GM21825 (cell line): ENCODE results near the gene RAB11FIP4.
"Not testable (repeated sequence)": the region's sequence is repeated elsewhere in the genome, so short reads cannot be mapped to it uniquely, and the experiment has no call there.

Source experiments
- ATAC-seq: cut with Tn5 transposase; IDR thresholded peaks from one replicate; pipeline ENCODE4 v1.9.1; 2021; ENCODE audit warnings: mild to moderate bottlenecking, moderate library complexity; ENCODE audit not compliant: unreplicated experiment

Gene RAB11FIP4, protein sequence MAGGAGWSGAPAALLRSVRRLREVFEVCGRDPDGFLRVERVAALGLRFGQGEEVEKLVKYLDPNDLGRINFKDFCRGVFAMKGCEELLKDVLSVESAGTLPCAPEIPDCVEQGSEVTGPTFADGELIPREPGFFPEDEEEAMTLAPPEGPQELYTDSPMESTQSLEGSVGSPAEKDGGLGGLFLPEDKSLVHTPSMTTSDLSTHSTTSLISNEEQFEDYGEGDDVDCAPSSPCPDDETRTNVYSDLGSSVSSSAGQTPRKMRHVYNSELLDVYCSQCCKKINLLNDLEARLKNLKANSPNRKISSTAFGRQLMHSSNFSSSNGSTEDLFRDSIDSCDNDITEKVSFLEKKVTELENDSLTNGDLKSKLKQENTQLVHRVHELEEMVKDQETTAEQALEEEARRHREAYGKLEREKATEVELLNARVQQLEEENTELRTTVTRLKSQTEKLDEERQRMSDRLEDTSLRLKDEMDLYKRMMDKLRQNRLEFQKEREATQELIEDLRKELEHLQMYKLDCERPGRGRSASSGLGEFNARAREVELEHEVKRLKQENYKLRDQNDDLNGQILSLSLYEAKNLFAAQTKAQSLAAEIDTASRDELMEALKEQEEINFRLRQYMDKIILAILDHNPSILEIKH

DNA sequence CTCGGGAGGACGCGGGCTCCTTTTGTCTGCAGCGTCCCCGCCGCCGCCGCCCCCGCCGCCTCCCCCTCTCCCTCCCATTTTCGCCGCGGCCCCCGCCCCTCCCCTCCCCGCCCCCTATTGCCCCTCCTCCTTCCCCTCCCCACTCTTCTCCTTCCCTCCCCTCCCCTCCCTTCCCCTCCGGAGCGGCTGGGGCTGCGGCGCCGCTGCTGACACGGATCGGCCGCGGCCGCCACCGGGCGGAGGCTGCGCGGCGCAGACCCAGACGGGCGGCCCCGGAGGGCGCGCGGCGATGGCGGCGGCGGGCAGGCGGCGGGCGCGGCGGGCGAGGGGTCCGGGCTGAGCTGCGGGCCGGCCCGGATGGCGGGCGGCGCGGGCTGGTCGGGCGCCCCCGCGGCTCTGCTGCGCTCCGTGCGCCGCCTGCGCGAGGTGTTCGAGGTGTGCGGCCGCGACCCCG lies at the start of gene RAB11FIP4:
TSS of gene RAB11FIP4 (plus strand) at position 180 of the 454 bp plus-strand sequence. CDS start at position 358, 178 bp downstream.
- ATAC-seq, result no peak

DNA sequence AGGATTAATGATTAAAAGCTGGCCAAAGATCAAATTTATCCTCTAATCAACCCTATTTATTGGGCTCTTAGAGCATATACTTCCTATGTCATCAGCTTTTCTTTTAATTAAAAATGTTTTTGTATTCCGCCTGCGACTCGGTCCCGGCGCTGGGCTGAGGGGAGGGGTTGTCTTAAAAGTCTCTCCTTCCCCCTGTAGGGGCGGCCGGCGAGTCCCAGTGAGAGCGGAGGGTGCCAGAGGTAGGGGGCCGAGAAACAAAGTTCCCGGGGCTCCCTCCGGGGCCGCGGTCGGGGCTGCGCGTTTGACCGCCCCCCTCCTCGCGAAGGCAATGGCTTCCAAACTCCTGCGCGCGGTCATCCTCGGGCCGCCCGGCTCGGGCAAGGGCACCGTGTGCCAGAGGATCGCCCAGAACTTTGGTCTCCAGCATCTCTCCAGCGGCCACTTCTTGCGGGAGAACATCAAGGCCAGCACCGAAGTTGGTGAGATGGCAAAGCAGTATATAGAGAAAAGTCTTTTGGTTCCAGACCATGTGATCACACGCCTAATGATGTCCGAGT lies 46.2 kb upstream of the RAB11FIP4 start:
- ATAC-seq, result not testable (repeated sequence)

DNA sequence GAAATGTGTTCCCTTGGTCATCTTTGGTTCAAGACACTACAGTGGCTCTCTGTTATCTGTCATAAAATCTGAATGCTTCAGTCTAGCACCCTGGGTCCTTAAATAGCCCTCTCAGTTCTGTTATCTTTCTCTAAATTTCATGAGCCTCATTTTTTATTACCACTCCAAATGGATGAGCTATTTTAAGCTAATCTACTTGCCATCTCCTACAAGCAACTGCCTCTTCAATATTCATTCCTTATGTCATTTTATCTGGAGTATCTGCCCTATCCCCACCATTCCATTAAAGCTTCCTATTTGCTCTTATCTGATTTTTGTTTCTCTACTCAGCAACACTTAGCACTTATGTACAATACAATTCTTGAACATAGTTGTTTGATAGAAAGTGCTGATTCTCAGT lies 42.0 kb upstream of the RAB11FIP4 start:
- no peak for ATAC-seq

DNA sequence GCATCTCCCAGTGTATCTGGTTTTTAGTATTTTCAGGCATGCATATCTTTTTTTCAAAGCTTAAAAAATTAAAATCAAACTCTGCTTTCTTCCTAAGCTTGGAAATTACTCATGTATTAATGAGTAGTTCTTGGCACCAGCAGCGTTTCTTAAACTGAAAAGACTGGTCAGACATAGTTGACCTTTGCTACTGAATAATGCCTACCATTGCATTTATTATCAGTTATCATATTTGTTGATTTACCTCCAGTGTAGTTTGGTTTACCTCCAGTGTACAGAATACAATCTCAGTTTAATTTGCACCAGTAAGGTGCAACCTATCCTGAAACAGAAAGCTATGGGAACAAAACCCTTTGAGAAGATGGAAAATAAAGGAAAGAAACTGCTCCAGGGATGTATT lies 35.5 kb upstream of the RAB11FIP4 start:
- ATAC-seq, result no peak

DNA sequence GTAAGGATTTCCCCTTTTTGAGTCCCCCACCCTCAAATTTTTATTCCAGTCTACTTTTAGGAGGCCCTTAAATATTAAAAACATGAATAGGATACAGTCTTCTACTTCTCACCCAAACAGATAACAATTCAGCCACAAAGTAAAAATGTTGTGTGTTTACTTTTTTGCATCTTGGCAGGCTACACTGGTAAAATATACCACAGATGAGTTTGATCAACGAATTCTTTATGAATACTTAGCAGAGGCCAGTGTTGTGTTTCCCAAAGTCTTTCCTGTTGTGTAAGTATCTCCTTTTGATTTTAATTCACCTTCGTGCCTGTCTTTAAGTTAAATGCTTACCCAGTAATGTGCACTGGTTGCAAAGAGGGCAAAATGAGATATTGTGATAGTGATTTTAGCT lies 34.4 kb upstream of the RAB11FIP4 start:
- ATAC-seq, result no peak

DNA sequence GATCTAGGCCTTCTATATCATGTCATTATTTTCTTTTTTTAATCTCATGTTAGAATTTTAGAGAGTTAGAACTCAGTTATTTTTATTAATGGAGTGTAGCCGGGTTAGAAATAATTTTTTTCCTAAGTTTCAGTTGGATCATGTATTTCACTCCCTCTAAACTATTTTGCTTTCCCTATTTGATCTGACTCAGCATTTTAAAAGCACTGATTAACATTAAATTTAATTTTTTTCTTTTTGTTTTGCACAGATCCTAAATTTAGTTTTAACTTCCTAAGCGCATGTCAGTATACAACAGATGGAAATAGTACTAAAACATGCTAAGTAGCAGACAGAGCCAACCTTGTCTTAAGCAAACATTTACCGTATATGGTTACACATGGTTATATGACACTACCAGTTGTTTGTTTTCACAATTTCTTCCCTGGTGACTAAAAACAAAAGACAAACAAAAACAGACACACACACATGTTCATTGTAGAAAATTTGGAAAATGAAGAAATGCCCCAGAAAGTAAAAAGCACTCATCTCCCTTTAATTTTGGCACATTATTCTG lies 33.6 kb upstream of the RAB11FIP4 start:
- ATAC-seq, result no peak

DNA sequence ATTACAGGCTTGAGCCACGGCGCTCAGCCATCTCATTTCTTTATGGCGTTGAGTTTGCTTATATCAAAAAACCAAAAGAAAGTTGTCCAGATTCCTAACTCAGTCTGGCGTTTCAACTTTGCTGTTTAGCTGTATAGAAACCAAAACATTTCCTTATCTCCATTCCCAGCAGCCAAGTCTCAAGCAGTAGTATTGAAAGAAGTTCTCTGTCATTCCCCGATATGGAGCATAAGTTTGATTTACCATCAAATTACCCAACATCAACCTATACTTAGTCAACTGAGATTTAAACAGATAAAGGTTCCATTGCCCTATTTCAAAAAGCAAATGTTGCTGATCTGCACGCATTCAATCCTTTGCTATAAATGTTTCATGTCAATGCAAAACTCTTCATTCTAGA lies 27.5 kb upstream of the RAB11FIP4 start:
- ATAC-seq, result no peak

DNA sequence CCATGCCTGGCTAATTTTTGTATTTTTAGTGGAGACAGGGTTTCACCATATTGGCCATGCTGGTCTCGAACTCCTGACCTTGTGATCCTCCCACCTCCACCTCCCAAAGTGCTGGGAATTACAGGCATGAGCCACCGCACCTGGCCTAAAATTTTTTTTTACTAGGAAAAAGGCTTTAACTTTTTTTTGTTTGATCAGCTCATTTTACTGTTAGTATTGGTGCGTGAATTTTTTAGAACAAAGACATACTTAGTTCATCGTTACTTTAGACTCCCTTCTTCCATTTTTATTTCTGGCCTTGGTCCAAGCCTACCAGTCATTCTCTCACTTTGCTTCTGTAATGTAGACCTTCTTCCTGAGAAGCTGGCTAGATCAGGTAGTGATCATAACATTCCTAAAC lies 25.4 kb upstream of the RAB11FIP4 start:
- no peak for ATAC-seq

DNA sequence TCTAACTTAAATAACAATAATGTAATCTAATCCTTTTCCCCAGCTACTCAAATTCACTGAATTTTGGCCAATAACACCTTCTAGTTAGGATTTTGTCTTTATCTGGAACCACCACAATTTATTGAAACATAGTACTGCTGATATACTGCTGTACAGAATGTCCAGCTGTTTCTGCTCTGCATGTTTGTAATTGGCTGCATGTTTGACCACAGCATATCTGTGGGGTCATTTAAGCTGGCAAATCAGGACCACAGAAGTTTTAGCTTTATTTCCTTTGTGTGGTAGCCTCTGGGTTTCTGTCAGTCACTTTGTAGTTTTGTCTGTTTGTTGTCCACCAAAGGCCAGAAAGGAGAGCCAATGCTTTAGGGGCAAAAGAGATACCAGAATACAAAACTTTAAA lies 22.2 kb upstream of the RAB11FIP4 start:
- no peak for ATAC-seq

DNA sequence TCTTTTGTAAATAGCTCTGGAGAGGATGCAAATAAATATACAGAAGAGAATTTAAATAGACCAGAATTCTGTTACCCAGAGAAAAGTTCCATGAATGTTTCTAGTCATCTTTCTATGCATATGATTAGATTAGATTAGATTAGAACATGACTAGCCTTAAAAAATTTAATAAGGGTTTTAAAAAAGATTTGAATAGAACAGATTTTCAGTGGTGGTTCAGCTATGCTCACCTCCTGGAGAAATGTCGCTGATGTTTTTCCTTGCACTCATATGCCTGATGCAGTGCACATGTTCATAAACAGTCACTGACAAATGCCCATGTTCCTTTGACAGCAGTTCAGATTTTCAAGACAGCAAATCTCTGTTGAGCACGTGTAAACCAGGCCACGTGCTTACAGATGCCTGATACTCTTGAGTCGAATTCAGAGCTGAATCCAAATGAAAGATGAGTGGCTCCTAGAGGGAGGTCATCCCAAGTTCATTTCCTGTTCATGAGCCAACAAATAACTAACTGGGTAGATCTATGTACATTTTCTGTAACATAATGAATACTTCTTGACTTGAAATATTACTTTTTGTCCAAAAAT lies 19.9 kb upstream of the RAB11FIP4 start:
- no peak for ATAC-seq

DNA sequence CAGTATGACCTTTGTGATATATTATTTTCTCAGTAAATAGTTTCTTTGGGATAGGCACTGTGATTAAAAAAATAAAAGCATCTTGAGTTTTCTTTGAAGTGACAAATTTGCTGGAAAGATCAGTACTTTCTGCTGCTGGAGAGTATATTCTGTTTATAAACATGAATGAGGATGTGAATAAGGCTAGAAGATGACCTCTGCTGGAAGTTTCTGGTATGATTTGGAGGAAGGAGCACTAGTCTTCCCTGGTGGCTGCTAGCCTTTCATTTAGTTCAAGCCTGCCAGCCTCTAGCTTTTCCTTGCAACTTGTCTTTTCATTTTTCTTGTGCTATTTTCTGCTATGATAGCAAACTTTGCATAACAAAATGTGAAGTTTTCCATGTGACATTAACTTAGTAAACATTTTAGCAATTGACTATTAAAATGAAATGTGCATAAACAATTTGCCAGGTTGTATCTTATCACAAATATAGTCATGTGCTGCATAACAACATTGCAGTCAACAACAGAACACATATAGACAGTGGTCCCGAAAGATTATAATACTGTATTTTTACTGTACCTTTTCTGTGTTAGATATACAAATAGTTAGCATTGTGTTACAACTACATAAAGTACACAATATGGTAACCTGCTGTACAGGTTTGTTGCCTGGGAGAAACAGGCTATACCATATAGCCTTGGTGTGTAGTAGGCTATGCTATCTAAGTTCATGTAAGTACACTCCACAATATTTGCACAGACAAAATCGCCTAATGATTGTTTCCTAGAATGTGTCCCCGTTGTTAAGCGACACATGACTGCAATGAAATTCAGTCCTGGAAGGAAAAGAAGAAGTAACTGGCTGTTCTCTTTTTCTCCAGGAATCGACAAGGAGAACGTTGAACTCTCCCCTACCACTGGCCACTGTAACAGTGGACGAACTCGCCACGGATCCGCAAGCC lies 18.1 kb upstream of the RAB11FIP4 start:
- ATAC-seq, result no peak

DNA sequence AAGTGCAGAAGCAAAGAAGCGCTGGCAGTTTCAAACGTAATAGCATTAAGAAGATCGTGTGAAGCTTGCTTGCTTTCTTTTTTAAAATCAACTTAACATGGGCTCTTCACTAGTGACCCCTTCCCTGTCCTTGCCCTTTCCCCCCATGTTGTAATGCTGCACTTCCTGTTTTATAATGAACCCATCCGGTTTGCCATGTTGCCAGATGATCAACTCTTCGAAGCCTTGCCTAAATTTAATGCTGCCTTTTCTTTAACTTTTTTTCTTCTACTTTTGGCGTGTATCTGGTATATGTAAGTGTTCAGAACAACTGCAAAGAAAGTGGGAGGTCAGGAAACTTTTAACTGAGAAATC lies 17.4 kb upstream of the RAB11FIP4 start:
- no peak for ATAC-seq

DNA sequence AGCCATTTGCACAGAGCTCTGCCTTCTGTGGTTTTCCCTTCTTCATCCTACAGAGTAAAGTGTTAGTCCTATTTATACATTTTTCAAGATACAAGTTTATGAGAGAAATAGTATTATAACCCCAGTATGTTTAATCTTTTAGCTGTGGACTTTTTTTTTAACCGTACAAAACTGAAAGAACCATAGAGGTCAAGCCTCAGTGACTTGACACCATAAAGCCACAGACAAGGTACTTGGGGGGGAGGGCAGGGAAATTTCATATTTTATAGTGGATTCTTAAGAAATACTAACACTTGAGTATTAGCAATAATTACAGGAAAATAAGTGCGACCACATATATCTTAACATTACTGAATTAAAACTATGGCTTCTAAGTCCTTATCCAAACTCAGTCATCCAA lies 17.0 kb upstream of the RAB11FIP4 start:
- ATAC-seq, result no peak

DNA sequence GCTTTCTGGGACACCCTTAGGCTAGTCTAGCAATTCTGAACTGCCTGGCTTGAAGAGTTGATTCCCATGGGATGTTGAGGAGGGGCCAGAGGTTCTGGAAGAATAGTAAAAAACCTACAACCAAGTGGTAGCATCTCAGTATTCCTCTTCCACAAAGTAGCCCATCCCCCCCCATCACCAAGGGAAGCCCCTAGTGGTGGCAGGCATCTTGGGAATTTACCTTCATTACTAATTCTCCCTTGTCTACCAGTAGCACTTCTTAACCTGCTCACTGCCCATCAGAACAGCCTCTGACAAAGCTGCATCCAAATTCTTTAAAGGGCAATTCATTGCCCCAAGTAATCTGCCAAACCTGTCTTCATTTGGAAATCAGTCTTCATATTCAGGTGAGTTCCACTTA lies 12.8 kb upstream of the RAB11FIP4 start:
- ATAC-seq, result no peak

DNA sequence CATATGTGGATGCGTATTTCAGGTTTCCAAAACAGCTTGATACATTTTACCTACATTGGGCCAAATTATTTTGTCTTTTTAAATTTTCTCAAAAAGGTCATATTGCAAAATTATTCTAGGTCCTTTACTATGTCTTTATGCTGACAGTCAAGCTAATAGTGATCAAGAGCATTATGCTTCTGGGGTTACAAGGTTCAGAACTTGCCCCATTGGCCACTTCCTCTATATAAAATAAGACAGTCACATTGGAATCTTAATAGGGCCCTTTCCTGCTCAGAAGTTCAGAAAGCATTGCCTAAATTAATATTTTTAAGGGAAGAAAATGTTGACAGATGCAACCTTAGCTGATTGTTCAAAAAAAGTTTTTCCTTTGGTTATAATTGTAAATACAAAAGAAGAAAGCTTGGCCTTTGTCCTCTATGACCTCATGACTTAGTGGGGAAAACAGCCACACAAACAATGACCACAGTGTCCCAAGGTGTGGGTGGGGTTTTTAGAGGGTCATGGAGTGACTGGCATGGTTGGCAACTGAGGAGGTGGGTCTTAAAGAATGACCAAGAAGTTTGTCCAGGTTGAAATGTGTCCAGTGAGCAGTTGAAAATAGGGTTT lies 11.8 kb upstream of the RAB11FIP4 start:
- ATAC-seq, result no peak

DNA sequence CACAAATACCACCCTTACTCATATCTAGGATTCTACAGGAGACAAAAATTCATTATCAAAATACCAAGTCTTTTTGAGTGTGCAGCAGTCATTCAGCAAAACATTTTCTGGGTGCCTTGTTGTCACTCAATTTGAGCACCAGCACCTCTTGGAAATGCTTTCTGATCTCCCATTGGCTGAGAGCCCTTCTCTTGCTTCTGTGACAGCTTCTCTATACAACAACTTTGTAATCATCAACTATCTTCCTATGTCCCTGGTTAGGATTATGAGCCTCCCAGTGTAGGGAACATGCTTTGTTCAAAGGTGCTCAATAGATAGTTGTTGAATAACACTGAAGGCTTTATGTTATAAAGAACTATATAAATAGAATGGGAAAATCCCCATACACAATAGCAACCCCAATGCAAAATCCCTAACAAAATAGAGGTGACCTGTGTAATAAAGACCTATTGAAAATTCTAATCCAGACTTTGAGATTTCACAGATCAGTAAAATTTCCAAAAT lies 10.3 kb upstream of the RAB11FIP4 start:
- ATAC-seq, result no peak

DNA sequence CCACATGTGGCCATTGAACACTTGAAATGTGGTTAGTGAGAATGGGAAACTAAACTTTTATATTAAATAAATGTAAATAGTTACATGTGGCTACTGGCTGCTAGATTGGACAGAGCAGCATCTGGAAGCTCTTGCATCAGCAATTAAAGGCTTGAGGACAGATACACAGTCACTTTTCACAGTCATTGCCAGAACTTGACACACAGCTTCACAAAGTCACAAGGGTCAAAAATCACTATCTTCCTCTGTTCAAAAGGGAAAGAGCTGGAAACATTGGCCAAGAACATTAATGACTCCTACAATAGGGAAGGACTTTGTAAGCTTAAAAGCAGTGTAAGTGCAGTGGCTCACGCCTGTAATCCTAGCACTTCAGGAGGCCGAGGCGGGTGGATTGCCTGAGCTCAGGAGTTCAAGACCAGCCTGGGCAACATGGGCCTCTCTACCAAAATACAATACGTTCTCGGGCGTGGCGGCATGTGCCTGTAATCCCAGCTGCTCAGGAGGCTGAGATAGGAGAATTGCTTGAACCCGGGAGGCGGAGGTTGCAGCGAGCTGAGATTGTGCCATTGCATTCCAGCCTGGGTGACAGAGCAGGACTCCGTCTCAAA lies 8.7 kb upstream of the RAB11FIP4 start:
- ATAC-seq, result not testable (repeated sequence)

DNA sequence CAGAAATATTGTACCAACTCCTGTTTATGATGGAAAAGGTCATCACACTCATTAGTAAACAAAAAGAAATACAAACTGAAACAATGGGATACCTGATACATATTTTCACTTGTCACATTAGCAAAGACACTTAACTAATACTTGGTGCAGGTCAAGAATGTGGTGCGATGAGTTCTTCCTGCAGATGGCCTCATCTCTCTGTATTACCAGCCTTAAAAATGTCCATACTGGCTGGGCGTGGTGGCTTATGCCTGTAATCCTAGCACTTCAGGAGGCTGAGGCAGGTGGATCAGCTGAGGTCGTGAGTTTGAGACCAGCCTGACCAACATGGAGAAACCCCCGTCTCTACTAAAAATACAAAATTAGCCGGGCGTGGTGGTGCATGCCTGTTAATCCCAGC lies 8.0 kb upstream of the RAB11FIP4 start:
- ATAC-seq, result not testable (repeated sequence)
